Measurements from ENCODE around the gene LNPEP.

DNA sequence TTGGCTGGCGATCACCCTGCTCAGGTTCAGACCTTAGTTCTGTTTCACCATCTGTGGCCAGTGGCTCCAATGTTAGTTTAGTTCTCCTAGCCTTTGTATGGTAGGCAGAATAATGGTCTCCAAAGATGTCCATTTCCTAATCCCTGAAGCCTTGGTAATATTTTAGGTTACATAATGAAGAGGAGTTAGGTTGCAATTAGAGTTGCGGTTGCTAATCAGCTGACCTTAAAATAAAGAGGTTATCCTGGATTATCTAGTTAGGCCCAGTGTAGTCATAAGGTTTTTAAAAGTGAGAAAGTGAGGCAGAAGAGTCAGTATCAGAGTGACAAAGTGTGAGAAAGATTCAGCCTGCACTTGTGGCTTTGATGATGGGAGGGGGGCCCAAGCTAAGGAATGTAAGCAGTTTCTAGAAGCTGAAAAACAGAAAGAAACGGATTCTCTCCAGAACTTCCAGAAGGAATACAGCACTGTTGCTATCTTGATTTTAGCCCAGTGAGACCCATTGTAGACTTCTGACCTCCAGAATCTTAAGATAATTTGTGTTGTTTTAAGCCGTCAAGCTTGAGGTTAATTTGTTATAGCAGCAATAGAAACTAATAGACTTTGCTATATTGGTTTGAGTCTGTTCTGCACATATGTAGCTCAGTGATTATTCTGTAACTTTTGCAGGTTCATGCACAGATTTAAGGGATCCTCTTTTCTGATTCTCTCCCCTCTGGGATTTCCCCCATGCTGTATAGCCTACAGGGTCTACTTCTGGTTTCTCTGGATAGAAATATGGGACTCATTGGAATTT, 21.6 kb downstream of the LNPEP start:
- TF ChIP-seq, protein P1, sequence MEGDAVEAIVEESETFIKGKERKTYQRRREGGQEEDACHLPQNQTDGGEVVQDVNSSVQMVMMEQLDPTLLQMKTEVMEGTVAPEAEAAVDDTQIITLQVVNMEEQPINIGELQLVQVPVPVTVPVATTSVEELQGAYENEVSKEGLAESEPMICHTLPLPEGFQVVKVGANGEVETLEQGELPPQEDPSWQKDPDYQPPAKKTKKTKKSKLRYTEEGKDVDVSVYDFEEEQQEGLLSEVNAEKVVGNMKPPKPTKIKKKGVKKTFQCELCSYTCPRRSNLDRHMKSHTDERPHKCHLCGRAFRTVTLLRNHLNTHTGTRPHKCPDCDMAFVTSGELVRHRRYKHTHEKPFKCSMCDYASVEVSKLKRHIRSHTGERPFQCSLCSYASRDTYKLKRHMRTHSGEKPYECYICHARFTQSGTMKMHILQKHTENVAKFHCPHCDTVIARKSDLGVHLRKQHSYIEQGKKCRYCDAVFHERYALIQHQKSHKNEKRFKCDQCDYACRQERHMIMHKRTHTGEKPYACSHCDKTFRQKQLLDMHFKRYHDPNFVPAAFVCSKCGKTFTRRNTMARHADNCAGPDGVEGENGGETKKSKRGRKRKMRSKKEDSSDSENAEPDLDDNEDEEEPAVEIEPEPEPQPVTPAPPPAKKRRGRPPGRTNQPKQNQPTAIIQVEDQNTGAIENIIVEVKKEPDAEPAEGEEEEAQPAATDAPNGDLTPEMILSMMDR (conservative IDR thresholded peaks at IDR 0.05) = no peak
- TF ChIP-seq EZH2 (IDR thresholded peaks at IDR 0.05; ENCODE audit: low read depth) = no peak
